Liver (tissue), 3 donors: ENCODE measurements around the gene FAAH.

Experiments
- FOXA1 ChIP-seq: IDR thresholded peaks from 2 replicates; pipeline ENCODE4 v1.6.1; 2016; ENCODE audit warnings: antibody characterized with exemption
- JUND ChIP-seq, 2 donors: IDR thresholded peaks; 2 replicates each; pipeline ENCODE4 v1.6.1; 2016; ENCODE audit warnings: antibody characterized with exemption in 2 of 2
- RAD21 ChIP-seq, 2 donors: IDR thresholded peaks; 2 replicates each; pipeline ENCODE4 v1.6.1; 2016; ENCODE audit warnings: antibody characterized with exemption in 2 of 2, mild to moderate bottlenecking in 2 of 2
- SP1 ChIP-seq: IDR thresholded peaks from 2 replicates; pipeline ENCODE4 v1.6.1; 2018; ENCODE audit warnings: antibody characterized with exemption, mild to moderate bottlenecking
- TAF1 ChIP-seq: conservative IDR thresholded peaks from 2 replicates; pipeline ENCODE4 v1.6.1; 2016; ENCODE audit warnings: antibody characterized with exemption, mild to moderate bottlenecking
- TF ChIP-seq, protein P1 (sequence below): fragments of 150-350 bp; IDR thresholded peaks from 2 replicates; pipeline ENCODE4 v1.5.1; 2017; ENCODE audit warnings: improper control_type of control experiment, low read depth, low read length; ENCODE audit not compliant: missing input control
- TF ChIP-seq, protein P2 (sequence below): IDR thresholded peaks from 2 replicates; pipeline ENCODE4 v1.6.1; 2016; ENCODE audit warnings: antibody characterized with exemption
- TF ChIP-seq, protein P3 (sequence below): IDR thresholded peaks from 2 replicates; pipeline ENCODE4 v1.6.1; 2016; ENCODE audit warnings: antibody characterized with exemption, mild to moderate bottlenecking
- donor health status: healthy.
- donor health status: healthy.

DNA sequence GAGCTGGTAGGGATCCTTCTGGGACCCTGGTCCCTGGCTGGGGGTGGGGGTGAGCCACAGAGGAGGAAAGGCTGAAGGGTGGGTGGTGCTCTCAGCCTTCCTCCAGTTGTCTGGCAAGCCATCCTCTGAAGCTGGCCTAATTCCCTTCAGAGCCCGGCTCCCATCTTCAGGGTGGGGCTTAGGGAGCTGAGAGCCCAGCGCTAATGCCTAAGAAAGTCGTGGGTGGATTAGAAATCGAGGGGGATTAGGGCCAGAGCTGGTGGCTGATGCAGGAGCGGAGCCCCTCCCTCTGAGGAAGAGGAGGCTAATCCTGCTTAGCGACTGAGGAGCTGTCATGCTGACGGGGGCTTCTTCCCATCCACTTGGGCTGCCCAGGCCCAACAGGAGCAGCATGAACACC lies 64.7 kb downstream of the FAAH start:
- TF ChIP-seq, protein P1, sequence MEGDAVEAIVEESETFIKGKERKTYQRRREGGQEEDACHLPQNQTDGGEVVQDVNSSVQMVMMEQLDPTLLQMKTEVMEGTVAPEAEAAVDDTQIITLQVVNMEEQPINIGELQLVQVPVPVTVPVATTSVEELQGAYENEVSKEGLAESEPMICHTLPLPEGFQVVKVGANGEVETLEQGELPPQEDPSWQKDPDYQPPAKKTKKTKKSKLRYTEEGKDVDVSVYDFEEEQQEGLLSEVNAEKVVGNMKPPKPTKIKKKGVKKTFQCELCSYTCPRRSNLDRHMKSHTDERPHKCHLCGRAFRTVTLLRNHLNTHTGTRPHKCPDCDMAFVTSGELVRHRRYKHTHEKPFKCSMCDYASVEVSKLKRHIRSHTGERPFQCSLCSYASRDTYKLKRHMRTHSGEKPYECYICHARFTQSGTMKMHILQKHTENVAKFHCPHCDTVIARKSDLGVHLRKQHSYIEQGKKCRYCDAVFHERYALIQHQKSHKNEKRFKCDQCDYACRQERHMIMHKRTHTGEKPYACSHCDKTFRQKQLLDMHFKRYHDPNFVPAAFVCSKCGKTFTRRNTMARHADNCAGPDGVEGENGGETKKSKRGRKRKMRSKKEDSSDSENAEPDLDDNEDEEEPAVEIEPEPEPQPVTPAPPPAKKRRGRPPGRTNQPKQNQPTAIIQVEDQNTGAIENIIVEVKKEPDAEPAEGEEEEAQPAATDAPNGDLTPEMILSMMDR, result no peak
- TF ChIP-seq FOXA1 (no peak), JUND (IDR thresholded peaks at IDR 0.05) (no peak), RAD21 (IDR thresholded peaks at IDR 0.05) (no peak), SP1 (no peak), TAF1 (no peak)
- TF ChIP-seq, protein P2, sequence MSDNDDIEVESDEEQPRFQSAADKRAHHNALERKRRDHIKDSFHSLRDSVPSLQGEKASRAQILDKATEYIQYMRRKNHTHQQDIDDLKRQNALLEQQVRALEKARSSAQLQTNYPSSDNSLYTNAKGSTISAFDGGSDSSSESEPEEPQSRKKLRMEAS, result no peak
- TF ChIP-seq, protein P3, sequence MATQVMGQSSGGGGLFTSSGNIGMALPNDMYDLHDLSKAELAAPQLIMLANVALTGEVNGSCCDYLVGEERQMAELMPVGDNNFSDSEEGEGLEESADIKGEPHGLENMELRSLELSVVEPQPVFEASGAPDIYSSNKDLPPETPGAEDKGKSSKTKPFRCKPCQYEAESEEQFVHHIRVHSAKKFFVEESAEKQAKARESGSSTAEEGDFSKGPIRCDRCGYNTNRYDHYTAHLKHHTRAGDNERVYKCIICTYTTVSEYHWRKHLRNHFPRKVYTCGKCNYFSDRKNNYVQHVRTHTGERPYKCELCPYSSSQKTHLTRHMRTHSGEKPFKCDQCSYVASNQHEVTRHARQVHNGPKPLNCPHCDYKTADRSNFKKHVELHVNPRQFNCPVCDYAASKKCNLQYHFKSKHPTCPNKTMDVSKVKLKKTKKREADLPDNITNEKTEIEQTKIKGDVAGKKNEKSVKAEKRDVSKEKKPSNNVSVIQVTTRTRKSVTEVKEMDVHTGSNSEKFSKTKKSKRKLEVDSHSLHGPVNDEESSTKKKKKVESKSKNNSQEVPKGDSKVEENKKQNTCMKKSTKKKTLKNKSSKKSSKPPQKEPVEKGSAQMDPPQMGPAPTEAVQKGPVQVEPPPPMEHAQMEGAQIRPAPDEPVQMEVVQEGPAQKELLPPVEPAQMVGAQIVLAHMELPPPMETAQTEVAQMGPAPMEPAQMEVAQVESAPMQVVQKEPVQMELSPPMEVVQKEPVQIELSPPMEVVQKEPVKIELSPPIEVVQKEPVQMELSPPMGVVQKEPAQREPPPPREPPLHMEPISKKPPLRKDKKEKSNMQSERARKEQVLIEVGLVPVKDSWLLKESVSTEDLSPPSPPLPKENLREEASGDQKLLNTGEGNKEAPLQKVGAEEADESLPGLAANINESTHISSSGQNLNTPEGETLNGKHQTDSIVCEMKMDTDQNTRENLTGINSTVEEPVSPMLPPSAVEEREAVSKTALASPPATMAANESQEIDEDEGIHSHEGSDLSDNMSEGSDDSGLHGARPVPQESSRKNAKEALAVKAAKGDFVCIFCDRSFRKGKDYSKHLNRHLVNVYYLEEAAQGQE, result no peak
